ENCODE data around the gene UGT1A10. TPM values are rescaled to one million over a fixed set of nuclear protein-coding genes. Genes with fewer than 3 reads are reported as not detected.
"Not testable (repeated sequence)": the region's sequence is repeated elsewhere in the genome, so short reads cannot be mapped to it uniquely, and the experiment has no call there.

The UGT1A10 gene
- 0.48 TPM for total RNA-seq (ENCODE audit: insufficient read depth, low replicate concordance)

DNA sequence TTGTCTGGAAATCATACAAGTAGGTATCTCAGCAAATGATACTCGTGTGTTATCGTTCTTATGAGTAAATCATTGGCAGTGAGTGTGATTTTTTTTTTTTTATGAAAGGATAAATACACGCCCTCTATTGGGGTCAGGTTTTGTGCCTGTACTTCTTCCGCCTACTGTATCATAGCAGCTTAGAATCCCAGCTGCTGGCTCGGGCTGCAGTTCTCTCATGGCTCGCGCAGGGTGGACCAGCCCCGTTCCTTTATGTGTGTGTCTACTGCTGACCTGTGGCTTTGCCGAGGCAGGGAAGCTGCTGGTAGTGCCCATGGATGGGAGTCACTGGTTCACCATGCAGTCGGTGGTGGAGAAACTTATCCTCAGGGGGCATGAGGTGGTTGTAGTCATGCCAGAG, at the start of gene UGT1A10:
Gene UGT1A10, plus strand, starts transcription at position 143 of the 400 bp plus-strand sequence. Its CDS starts 75 bp downstream, at position 218.
- not testable (repeated sequence) for DNase-seq (ENCODE audit: low spot score)

DNA sequence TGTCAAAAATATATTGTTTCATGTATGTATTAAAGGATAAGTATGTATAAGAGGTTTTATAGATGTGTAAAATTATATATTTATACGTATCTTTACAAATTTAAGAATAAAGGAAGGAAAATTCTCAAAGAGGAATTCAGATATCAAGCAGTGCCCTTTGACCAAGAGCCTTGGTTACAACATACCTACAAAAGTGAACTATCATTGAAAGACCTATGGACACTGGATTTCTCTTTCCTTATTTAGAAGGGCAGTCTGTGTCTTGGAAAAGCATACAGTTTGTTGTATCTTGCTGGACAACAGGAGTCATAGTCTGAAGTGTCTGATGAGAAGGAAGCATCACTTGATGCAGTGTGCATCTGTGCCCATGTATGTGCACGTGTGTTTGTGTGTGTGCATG, 47.8 kb upstream of the UGT1A10 start:
- no peak for DNase-seq (ENCODE audit: low spot score)

DNA sequence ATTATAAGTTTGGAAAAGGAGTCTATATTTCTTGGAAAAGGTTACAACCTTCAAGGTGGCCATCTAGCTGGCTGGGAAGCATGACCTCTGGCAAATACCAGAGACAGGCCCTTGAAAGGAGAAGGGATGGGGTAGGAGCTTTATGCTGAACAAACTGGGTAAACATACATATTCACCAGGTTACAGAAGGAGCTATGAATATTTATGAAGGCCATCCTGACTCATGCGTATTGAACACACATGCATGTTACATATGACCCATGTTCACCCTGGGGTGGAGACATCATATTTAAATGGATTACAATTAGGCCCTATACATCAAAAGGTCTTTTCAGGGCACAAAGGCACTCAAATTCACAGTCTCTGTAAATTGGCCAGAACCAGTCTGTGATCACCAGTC, 43.5 kb upstream of the UGT1A10 start:
- not testable (repeated sequence) for DNase-seq (ENCODE audit: low spot score)

DNA sequence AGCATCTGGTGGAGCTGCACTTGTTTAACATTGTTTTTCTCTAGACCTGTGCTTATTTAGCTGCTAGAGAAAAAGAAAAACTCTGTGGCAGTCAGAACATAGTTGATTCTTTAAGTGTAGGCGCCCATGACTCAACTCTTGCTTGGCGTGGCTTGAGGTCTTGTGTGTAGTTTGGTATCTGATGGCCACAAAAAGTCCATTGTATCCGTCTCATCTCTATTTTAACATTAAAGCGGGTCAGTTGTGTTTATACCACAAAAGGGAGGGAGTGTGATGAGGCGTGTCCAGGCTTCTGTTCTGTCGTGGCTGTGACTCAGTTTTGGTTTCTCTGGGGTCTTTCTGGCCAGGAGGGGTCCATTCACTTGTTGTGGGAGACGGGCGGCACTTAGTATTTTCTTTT, 43.0 kb upstream of the UGT1A10 start:
- DNase-seq (ENCODE audit: low spot score): no peak

DNA sequence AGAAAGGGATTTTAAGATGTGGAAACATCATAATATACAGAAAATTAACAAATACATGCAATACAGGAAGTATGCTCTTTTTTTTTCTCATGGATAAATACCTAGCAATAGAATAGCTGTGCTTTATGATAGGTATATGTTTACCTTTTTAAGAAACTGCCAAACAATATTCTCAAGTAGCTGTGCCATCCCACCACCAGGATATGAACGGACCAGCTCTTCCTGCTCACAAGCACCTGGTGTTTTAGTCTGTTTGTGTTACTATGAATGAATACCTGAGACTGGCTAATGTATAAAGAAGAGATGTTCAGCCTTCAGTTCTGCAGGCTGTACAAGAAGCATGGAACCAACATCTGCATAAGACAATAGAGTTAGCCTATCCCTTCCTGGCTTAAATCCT, 38.7 kb upstream of the UGT1A10 start:
- no peak for DNase-seq (ENCODE audit: low spot score)

DNA sequence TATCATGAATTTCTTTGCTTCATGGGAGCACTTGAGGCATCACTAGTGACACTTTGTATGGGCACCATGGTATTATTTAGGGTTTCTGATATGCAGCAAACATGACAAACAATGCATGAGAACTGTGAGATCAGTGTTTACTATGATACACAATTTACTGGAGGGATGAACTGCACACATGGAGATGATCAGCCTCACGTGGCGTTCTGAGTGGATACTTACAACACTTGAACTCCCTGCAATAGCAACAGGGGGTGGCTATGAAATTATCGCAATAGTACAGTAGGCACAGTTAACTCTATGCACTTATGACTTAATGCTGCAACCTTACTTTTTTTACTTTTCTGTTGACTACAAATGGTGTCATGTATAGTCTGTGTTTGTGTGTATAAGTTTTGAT, 37.3 kb upstream of the UGT1A10 start:
- no peak for DNase-seq (ENCODE audit: low spot score)

DNA sequence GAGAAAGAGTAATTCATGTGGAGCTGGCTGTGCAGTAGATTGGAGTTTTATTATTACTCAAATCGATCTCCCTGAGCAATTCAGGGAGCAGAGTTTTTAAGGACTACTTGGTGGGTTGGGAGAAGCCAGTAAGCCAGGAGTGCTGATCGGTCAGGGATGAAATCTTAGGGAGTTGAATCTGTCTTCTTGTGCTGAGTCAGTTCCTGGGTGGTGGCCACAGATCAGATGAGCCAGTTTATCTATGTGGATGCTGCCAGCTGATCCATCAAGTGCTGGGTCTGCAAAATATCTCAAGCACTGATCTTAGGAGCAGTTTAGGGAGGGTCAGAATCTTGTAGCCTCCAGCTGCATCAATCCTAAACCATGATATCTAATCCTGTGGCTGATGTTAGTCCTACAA, 35.9 kb upstream of the UGT1A10 start:
- DNase-seq (ENCODE audit: low spot score): peak; percentile 51

DNA sequence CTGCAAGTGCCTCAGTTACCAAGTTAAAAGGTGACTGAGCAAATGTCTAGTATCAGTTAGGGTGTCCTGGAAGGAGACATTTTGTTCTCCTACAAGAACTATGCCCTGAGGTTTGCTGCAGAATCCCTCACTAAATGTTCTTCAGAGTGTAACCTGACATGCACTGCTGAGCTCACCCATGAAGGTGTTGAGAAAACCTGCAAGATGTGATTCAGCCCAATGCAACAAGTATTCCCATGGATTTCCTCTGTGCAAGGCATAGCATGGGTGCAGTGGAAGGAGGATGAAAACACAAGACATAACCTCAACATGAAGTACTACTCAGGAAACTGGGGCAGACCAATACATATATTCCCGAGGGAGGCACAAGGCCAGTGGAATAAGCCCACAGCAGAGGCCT, 34.2 kb upstream of the UGT1A10 start:
- no peak for DNase-seq (ENCODE audit: low spot score)

DNA sequence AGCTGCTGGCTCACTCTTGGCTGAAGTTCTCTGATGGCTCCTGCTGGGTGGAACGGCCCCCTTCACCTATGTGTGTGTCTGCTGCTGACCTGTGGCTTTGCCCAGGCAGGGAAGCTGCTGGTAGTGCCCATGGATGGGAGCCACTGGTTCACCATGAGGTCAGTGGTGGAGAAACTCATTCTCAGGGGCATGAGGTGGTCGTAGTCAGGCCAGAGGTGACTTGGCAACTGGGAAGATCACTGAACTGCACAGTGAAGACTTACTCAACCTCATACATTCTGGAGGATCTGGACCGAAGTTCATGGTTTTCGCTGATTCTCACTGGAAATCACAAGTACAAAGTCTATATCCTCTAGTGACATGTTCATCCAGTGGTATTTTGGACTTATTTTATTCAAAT, 32.7 kb upstream of the UGT1A10 start:
- no peak for DNase-seq (ENCODE audit: low spot score)

DNA sequence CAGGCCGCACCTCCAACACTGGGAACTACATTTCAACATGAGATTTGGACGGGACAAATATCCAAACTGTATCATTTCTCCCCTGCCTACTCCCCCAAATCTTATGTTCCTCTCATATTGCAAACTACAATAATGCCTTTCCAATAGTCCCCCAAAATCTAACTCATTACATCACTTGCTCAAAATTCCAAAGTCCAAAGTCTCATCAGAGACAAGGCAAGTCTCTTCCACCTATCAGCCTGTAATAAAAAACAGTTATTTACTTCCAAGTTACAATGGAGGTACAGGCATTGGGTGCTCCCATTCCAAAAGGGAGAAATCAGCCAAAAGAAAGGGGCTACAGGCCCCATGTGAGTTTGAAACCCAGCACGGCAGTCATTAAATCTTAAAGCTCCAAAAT, 31.4 kb upstream of the UGT1A10 start:
- DNase-seq (ENCODE audit: low spot score): no peak

DNA sequence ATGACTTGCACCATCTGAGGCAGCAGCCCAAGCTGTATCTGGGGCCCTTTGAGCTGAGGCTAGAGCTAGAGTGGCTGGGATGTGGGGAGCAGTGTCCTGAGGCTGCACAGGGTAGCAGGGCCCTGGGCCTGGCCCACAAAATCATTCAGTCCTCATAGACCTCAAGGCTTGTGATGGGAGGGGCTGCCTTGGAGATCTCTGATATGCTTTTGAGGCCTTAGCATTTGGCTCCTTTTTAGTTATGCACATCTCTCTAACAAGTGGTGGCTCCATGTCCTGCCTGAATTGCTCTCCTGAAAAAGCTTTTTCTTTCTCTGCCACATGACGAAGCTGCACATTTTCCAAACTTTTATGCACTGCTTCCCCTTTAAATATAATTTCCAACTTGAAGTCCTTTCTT, 30.6 kb upstream of the UGT1A10 start:
- no peak for DNase-seq (ENCODE audit: low spot score)

DNA sequence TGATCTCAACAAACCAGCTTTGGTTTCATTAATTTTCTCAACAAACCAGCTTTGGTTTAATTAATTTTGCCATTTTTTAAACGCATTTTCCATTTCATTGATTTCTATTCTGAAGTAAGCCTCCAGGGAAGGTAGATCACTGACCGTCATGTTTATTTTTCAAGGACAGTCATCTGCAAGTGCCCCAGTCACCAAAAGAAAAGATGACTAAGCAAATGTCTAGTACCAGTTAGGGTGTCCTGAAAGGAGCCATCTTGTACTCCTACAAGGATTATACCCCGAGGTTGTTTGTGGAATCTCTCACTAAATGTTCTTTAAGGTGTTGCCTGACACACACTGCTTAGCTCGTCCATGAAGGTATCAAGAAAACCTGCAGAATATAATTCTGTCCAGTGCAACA, 25.0 kb upstream of the UGT1A10 start:
- DNase-seq (ENCODE audit: low spot score): no peak

DNA sequence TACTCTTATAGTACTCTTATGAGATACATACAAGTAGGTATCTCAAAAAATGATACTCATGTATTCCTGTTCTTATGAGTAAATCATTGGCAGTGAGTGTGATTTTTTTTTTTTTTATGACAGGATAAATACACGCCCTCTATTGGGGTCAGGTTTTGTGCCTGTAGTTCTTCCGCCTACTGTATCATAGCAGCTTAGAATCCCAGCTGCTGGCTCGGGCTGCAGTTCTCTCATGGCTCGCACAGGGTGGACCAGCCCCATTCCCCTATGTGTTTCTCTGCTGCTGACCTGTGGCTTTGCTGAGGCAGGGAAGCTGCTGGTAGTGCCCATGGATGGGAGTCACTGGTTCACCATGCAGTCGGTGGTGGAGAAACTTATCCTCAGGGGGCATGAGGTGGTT, 18.8 kb upstream of the UGT1A10 start, which contains the start of gene UGT1A8:
Gene UGT1A8, plus strand, starts transcription at position 158 of the 400 bp plus-strand sequence. Its CDS starts 75 bp downstream, at position 233.
- not testable (repeated sequence) for DNase-seq (ENCODE audit: low spot score)

DNA sequence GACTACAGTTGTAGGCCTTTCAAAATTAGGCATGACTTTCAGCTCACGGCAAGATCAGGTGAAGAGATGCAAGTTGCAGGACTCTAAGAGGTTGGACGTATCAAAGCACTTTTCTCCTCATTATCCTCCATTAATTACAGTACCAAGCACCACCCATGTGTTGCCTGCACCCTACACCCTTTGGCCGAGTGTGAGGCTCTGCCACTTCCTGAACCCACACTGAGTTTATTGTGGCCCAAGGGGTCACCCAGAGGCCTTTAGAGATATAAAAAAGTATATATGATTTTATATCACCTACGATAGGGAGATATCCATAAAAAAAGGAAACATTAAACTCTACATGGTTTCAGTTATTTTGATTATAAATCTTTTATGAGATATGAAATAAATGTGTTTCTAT, 16.0 kb upstream of the UGT1A10 start:
- no peak for DNase-seq (ENCODE audit: low spot score)

DNA sequence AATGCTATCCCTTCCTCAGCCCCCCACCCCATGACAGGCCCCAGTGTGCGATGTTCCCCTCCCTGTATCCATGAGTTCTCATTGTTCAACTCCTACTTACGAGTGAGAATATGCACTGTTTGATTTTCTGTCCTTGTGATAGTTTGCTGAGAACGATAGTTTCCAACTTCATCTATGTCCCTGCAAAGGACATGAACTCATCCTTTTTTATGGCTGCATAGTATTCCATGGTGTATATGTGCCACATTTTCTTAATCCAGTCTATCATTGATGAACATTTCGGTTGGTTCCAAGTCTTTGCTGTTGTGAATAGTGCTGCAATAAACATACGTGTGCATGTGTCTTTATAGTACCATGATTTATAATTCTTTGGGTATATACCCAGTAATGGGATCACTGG, 14.4 kb upstream of the UGT1A10 start:
- DNase-seq (ENCODE audit: low spot score): not testable (repeated sequence)

DNA sequence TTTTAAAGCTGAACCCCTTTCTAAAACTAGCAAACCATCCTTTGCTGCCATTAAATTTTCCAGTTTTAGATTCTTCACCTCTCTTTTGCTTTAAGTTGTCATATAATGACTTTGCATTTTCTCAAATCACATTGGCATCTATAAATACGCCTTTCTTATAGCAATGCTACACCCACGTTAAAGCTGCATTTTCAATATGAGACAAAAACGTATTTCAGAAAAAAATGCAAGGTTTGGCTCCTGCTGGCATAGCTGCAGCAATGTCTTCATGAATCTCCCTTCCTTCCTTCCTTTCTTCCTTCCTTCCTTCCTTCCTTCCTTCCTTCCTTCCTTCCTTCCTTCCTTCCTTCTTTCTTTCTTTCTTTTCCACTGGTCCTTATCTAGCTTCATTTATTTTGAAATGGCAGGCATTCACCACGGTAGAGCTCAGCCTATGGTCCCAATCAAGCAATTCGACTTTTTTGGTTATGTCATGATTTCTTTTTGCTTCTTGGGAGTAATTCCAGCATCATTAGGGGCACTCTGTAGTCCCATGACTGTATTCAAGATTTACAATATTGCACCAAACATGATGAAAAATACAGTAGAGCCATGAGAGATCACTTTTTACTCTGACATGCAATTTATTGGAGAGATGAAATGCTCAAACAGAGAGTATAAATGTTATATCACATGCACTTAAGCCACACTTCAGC, 8.8 kb upstream of the UGT1A10 start:
- no peak for DNase-seq (ENCODE audit: low spot score)

DNA sequence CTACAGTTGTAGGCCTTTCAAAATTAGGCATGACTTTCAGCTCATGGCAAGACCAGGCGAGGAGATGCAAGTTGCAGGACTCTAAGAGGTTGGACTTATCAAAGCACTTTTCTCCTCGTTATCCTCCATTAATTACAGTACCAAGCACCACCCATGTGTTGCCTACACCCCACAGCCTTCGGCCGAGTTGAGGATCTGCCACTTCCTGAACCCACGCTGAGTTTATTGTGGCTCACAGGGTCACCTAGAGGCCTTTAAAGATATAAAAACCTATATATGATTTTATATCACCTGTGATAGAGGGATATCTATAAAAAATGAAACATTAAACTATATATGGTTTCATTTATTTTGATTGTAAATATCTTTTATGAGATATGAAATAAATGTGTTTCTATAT, 2.6 kb downstream of the UGT1A10 start:
- DNase-seq (ENCODE audit: low spot score): no peak

DNA sequence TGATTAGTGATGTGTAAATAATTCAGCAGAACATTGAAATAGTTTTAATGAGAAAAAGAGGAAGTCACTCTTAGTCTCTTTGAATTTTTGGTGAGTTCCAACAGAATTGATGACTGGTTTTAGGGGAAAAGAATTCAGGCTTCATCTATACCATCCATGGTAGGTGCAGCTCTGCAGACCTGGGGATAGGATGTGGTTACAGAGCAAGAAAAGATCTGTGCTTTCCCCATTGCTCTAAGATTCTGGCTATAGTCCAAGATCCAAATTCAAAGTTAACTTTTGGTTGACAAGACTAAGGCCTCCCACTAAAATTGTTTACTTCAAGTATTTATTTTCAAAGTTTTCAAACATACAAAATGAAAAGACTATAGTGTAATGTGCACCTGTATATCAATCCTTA, 3.6 kb downstream of the UGT1A10 start:
- no peak for DNase-seq (ENCODE audit: low spot score)

DNA sequence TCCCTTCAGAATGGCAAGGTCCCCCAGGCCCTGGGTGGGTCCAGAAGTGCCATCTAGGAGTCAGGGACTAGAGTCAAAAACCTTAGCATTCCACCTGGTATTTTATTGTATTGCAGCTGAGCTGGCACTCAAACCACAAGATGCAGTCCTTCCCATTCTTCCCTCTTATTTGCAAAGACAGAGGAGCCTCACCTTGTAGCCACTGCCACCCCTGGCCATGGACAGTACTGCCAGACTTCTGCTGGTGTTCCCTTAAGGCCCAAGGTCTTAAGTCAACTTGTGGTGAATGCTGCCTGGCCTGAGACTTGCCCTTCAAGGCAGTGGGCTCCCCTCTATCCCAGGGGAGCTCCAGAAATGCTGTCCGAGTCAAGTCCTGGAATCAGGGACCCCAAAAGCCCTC, 6.9 kb downstream of the UGT1A10 start:
- DNase-seq (ENCODE audit: low spot score): no peak

DNA sequence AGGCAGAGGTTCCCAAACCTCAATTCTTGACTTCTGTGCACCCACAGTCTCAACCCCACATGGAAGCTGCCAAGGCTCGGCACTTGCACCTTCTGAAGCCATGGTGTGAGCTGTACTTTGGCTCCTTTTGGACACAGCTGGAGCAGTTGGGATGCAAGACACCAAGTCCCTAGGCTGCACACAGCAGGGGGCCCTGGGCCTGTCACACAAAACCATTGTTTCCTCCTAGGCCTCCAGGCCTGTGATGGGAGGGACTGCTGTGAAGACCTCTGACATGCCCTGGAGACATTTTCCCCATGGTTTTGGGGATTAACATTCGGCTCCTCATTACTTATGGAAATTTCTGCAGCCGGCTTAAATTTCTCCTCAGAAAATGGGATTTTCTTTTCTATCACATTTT, 9.8 kb downstream of the UGT1A10 start:
- DNase-seq (ENCODE audit: low spot score): not testable (repeated sequence)

DNA sequence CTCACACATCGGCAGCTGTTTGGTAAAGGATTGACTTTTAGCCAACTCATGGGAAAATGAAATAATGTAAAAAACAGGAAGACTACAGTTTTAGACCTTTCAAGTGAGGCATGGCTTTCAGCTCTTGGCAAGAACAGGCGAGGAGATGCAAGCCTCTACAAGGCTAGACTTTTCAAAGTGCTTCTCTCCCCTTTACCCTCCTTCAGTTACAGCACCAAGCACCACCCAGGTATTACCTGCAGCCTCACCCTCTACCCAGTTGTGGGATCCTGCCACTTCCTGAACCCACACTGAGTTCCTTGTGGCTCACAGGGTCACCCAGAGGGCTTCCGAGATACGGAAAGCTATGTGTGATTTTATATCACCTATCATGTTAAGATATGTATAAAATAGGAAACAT, 14.7 kb downstream of the UGT1A10 start:
- no peak for DNase-seq (ENCODE audit: low spot score)

DNA sequence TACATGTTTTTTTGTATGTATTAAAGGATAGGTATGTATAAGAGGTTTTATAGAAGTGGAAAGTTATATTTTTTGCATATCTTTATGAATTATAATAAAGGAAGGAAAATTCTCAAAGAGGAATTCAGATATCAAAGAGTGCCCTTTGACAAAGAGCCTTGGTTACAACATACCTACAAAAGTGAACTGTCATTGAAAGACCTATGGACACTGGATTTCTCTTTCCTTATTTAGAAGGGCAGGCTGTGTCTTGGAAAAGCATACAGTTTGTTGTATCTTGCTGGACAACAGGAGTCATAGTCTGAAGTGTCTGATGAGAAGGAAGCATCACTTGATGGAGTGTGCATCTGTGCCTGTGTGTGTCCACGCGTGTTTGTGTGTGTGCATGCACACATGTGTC, 15.2 kb downstream of the UGT1A10 start:
- no peak for DNase-seq (ENCODE audit: low spot score)

DNA sequence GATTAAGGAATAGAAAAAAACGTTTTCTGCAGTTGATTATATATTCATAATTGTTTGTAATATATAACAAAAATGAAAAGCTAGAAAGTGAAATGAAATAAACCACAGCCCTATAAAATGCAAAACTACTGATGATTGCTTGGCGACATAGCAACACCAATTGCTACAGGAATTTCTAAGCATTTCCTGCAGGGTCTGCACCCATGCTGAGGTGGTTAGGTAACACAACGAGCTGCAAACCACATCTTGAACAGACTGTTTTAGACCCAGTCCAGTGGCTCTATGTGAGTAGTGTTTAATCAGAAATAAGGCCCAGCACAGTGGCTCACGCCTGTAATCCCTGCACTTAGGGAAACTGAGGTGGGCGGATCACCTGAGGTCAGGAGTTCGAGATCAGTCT, 18.3 kb downstream of the UGT1A10 start:
- DNase-seq (ENCODE audit: low spot score): no peak

DNA sequence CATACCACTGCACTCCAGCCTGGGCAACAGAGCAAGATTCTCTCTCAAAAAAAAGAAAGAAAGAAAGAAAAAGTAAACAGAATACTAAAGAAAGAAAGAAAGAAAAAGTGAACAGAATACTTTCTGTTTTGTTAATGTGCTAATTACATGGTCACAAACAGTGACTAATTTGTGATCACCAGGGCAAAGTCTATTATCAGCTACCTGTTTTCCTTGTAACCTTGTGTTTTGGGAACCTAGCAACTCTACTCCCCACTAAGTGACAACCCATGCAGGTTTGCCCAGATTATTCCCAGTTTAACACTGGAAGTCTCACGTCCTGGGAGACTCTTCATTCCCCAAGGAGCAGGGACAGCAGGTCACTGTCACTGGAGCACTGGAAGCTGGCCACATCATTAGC, 18.8 kb downstream of the UGT1A10 start:
- DNase-seq (ENCODE audit: low spot score): no peak

Data from umbilical cord (tissue), 2 donors.